PC-9 (cell line): ENCODE data around the gene TPM2. TPM values are rescaled to one million over a fixed set of nuclear protein-coding genes. Genes with fewer than 3 reads are reported as not detected.

Experiments used
- BruUV-seq: library from RNA; stranded (reverse); fragments of 400-500 nt; replicated peaks from 2 replicates; lab custom pipeline; 2021; lab: Mats Ljungman, UMichigan
- CTCF ChIA-PET: fragments of 300-600 bp; sonication (Branson Sonifier 250); formaldehyde crosslinking; loops from one replicate; lab custom pipeline; 2022; ENCODE audit warnings: antibody characterized with exemption; lab: Charles Lee
- POLR2A ChIA-PET: fragments of 300-600 bp; sonication (Branson Sonifier 250); formaldehyde crosslinking; loops from one replicate; lab custom pipeline; 2022; ENCODE audit warnings: antibody characterized with exemption; ENCODE audit not compliant: unreplicated experiment; lab: Charles Lee
- DNase-seq, 2 experiments: peaks; one replicate each; pipeline versions ENCODE4 v3.0.0 to v3.0.0-alpha.2; 2015 to 2022; ENCODE audit warnings: mixed read lengths in 1 of 2
- H2AFZ ChIP-seq: fragments of 200-600 bp; sonication (generic); 2 replicates; pipeline ENCODE4 v1.8.1; 2017; ENCODE audit warnings: antibody characterized with exemption
- H3F3A ChIP-seq: fragments of 200-600 bp; sonication (generic); 2 replicates; pipeline ENCODE4 v1.8.1; 2017; ENCODE audit warnings: antibody characterized with exemption, mild to moderate bottlenecking, low read depth; ENCODE audit not compliant: insufficient read depth
- H3K27ac ChIP-seq: fragments of 200-600 bp; sonication (generic); 2 replicates; pipeline ENCODE4 v1.6.1; 2016; ENCODE audit warnings: mixed run types
- H3K27me3 ChIP-seq: fragments of 200-600 bp; sonication (generic); 2 replicates; pipeline ENCODE4 v1.6.1; 2016; ENCODE audit warnings: low read depth, mixed run types; ENCODE audit not compliant: insufficient read depth
- H3K36me3 ChIP-seq: fragments of 200-600 bp; sonication (generic); 2 replicates; pipeline ENCODE4 v1.6.1; 2016; ENCODE audit warnings: low read depth, mixed run types
- H3K4me1 ChIP-seq: fragments of 200-600 bp; sonication (generic); replicated peaks from 2 replicates; pipeline ENCODE4 v1.6.1; 2016; ENCODE audit warnings: mixed run types; ENCODE audit not compliant: insufficient read depth
- H3K4me2 ChIP-seq: fragments of 200-600 bp; sonication (generic); 2 replicates; pipeline ENCODE4 v1.6.1; 2017; ENCODE audit warnings: mixed run types
- H3K4me3 ChIP-seq: fragments of 200-600 bp; sonication (generic); 2 replicates; pipeline ENCODE4 v1.6.1; 2016; ENCODE audit warnings: mixed run types
- H3K79me2 ChIP-seq: fragments of 200-600 bp; sonication (generic); 2 replicates; pipeline ENCODE4 v1.6.1; 2017; ENCODE audit warnings: low read depth, mixed run types
- H3K9me2 ChIP-seq: fragments of 200-600 bp; sonication (generic); 2 replicates; pipeline ENCODE4 v1.8.1; 2017; ENCODE audit warnings: mild to moderate bottlenecking; ENCODE audit not compliant: insufficient read depth
- H3K9me3 ChIP-seq: fragments of 200-600 bp; sonication (generic); 2 replicates; pipeline ENCODE4 v1.8.1; 2016; ENCODE audit warnings: low read depth; ENCODE audit not compliant: insufficient read depth
- H4K20me1 ChIP-seq: fragments of 200-600 bp; sonication (generic); 2 replicates; pipeline ENCODE4 v1.8.1; 2017; ENCODE audit not compliant: insufficient read depth
- EZH2 ChIP-seq: fragments of 200-600 bp; sonication (generic); IDR thresholded peaks from 2 replicates; pipeline ENCODE4 v1.8.0; 2017; ENCODE audit warnings: antibody characterized with exemption, low read depth
- intact Hi-C: fragments of 100-400 bp; cut with micrococcal nuclease; formaldehyde crosslinking; loops from one replicate; pipeline ENCODE4 v1.10.0; 2022; ENCODE audit not compliant: unreplicated experiment
- total RNA-seq: library from RNA; stranded (reverse); gene quantifications from 2 replicates; pipeline ENCODE4 v1.2.3, GENCODE V29; 2021
- TF ChIP-seq, protein P1 (sequence below): fragments of 200-600 bp; sonication (generic); conservative IDR thresholded peaks from 2 replicates; pipeline ENCODE4 v1.6.1; 2017; ENCODE audit warnings: mixed run types, antibody characterized with exemption, mild to moderate bottlenecking, moderate library complexity

Gene TPM2
- total RNA-seq, 1 experiment from 2014 or later = 30.5 TPM

DNA sequence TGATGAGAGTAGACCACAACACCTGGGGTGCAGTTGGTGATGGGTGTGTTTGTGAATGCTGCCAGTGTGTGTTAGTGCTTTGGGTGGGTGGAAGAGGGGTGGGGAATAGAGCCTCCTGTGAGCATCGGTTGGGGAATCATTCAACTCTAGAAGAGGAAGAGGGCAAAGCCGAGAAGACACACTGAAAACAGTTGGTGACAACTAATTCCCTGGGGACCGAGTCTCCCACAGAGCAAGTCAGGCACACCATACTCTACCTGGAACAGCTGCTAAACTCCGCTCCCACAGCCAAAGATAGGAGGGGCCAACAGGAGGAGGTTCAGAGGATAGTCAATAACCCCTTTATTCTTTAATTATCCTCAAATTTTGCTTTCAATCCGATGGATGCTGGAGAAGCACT lies 23.2 kb downstream of the TPM2 start:
- ChIA-PET POLR2A (no interaction called here), CTCF (no interaction called here)
- intact Hi-C loops = no loop called here
- H4K20me1 ChIP-seq = no peaks in the 10 kb centered on the region
- DNase-seq = no peak
- H3K79me2 ChIP-seq = 0 out of 2 replicates have a peak, but pooled peaks cover 16% of the 10 kb centered on the region
- peaks cover 3% of the 10 kb centered on the region; the same call in 1 of the 2 replicates for H3F3A ChIP-seq
- no peaks in the 10 kb centered on the region for H3K36me3 ChIP-seq
- H3K4me3 ChIP-seq = no peak overlapping the region
- H3K9me3 ChIP-seq = no peaks in the 10 kb centered on the region
- no peak overlapping the region for H3K4me2 ChIP-seq
- H3K4me1 ChIP-seq = peaks cover 14% of the 10 kb centered on the region; the same call in 1 of the 2 replicates
- no peaks in the 10 kb centered on the region for H3K9me2 ChIP-seq
- TF ChIP-seq, protein P1, sequence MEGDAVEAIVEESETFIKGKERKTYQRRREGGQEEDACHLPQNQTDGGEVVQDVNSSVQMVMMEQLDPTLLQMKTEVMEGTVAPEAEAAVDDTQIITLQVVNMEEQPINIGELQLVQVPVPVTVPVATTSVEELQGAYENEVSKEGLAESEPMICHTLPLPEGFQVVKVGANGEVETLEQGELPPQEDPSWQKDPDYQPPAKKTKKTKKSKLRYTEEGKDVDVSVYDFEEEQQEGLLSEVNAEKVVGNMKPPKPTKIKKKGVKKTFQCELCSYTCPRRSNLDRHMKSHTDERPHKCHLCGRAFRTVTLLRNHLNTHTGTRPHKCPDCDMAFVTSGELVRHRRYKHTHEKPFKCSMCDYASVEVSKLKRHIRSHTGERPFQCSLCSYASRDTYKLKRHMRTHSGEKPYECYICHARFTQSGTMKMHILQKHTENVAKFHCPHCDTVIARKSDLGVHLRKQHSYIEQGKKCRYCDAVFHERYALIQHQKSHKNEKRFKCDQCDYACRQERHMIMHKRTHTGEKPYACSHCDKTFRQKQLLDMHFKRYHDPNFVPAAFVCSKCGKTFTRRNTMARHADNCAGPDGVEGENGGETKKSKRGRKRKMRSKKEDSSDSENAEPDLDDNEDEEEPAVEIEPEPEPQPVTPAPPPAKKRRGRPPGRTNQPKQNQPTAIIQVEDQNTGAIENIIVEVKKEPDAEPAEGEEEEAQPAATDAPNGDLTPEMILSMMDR = no peak
- TF ChIP-seq EZH2 = no peak
- no peak overlapping the region for H3K27ac ChIP-seq
- no peak overlapping the region for H2AFZ ChIP-seq
- no TSS peak for BruUV-seq
- H3K27me3 ChIP-seq = no peaks in the 10 kb centered on the region

DNA sequence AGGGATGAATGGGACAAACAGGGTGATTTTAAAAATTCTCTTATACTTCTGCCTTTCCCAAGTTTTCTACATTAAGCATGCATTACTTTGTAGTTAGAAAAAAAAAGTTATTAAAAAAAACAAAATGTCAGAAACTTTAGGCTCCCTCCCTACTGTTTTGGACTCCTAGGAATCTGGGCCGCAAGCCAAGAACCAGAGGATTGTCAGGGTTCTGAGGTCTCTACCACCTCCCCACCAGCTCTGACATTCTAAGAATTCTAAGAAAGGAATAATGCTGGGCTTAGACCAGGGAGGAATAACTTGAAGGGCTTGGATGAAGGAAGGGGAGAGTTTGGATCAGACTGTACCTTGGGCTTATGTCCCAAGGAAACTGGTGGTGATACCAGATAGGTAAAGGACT lies 23.7 kb downstream of the TPM2 start:
- Histone ChIP-seq H3K27ac (no peak overlapping the region), H3K36me3 (no peaks in the 10 kb centered on the region), H3K79me2 (0 out of 2 replicates have a peak, but pooled peaks cover 16% of the 10 kb centered on the region), H3F3A (peaks cover 3% of the 10 kb centered on the region; the same call in 1 of the 2 replicates), H4K20me1 (no peaks in the 10 kb centered on the region), H3K4me2 (no peak overlapping the region; the same call in 1 of the 2 replicates), H3K9me3 (no peaks in the 10 kb centered on the region), H3K4me3 (no peak overlapping the region), H3K27me3 (no peaks in the 10 kb centered on the region), H2AFZ (no peak overlapping the region), H3K4me1 (peaks cover 14% of the 10 kb centered on the region; the same call in 1 of the 2 replicates), H3K9me2 (no peaks in the 10 kb centered on the region)
- CTCF ChIA-PET = no interaction called here
- no TSS peak for BruUV-seq
- POLR2A ChIA-PET = interaction anchor here (0.7 kb wide), 1 partner anchor 1453 kb away, joined by 5 read pairs; no protein-coding TSS in a partner anchor
- intact Hi-C loops = no loop called here
- DNase-seq = no peak
- no peak for TF ChIP-seq EZH2
- TF ChIP-seq, protein P1 = no peak

DNA sequence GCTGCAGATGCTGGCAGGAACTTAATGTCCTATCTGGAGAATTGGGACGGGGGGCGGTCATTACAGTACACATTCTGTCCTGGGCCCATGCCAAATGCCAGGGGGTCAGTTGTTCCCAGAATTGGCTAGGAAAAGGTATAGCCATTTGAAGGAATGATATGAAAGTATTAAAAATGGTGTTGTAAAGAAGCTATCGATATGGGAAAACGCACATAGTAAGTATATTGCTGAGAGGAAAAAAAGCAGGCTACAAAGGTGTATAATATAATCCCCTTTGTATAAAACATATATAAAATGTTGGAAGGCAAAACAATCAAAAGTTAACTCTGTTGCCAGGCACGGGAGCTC lies 24.3 kb downstream of the TPM2 start:
- Histone ChIP-seq H3K79me2 (0 out of 2 replicates have a peak, but pooled peaks cover 16% of the 10 kb centered on the region), H3F3A (peaks cover 3% of the 10 kb centered on the region; the same call in 1 of the 2 replicates), H3K36me3 (no peaks in the 10 kb centered on the region), H3K27me3 (no peaks in the 10 kb centered on the region), H4K20me1 (no peaks in the 10 kb centered on the region), H2AFZ (peak overlapping the region; percentile 86), H3K27ac (no peak overlapping the region), H3K4me3 (peak overlapping the region; percentile 81), H3K9me3 (no peaks in the 10 kb centered on the region), H3K4me1 (peaks cover 14% of the 10 kb centered on the region; the same call in 1 of the 2 replicates), H3K4me2 (peak overlapping the region; percentile 85), H3K9me2 (no peaks in the 10 kb centered on the region)
- CTCF ChIA-PET = interaction anchor here (0.5 to 2.0 kb wide), 3 partner anchors 31 to 167 kb away, joined by 3 to 8 read pairs (median 3); no protein-coding TSS in a partner anchor
- intact Hi-C loops = no loop called here
- TF ChIP-seq, protein P1 = no peak
- TF ChIP-seq EZH2 = no peak
- no peak for DNase-seq
- BruUV-seq = no TSS peak
- POLR2A ChIA-PET = no interaction called here
